SU-DHL-6 (cell line): ENCODE results near the gene ABCA12.

Source experiments
- H2AFZ ChIP-seq: fragments of 200-600 bp; sonication (generic); 2 replicates; pipeline ENCODE4 v1.6.1; 2014; ENCODE audit warnings: low read depth, mild to moderate bottlenecking, moderate library complexity, mixed read lengths, antibody characterized with exemption, low read length; ENCODE audit not compliant: severe bottlenecking
- H3F3A ChIP-seq: fragments of 200-600 bp; shearing (Covaris generic); 2 replicates; pipeline ENCODE4 v1.6.0; 2016; ENCODE audit warnings: antibody characterized with exemption, mild to moderate bottlenecking; ENCODE audit not compliant: insufficient read depth
- H3K27ac ChIP-seq: fragments of 200-600 bp; sonication (generic); 2 replicates; pipeline ENCODE4 v1.5.1; 2016; ENCODE audit warnings: low read depth, mild to moderate bottlenecking, low read length, moderate library complexity, mixed read lengths
- H3K27me3 ChIP-seq: fragments of 200-600 bp; sonication (generic), shearing (Covaris generic); 2 replicates; pipeline ENCODE4 v1.6.0; 2014; ENCODE audit warnings: mild to moderate bottlenecking, low read length
- H3K36me3 ChIP-seq: fragments of 200-600 bp; sonication (generic); 2 replicates; pipeline ENCODE4 v1.6.1; 2014; ENCODE audit warnings: mild to moderate bottlenecking, low read length, mixed read lengths
- H3K4me2 ChIP-seq: fragments of 300-600, 200-600 bp; shearing (Covaris generic), sonication (generic); 2 replicates; pipeline ENCODE4 v1.6.0; 2014; ENCODE audit warnings: low read length, low read depth, mild to moderate bottlenecking; ENCODE audit not compliant: poor library complexity, severe bottlenecking
- H3K4me3 ChIP-seq: fragments of 200-600 bp; sonication (generic); 2 replicates; pipeline ENCODE4 v1.5.1; 2014; ENCODE audit warnings: antibody characterized with exemption, low read length, mild to moderate bottlenecking, mixed read lengths; ENCODE audit not compliant: insufficient read depth, poor library complexity, severe bottlenecking
- H3K79me2 ChIP-seq: fragments of 200-600 bp; sonication (generic); 2 replicates; pipeline ENCODE4 v1.6.1; 2014; ENCODE audit warnings: mild to moderate bottlenecking, low read length, moderate library complexity; ENCODE audit not compliant: insufficient read depth
- H3K9ac ChIP-seq: fragments of 200-600 bp; sonication (generic); 2 replicates; pipeline ENCODE4 v1.7.0; 2014; ENCODE audit warnings: mild to moderate bottlenecking, low read length
- H3K9me2 ChIP-seq: fragments of 200-600 bp; sonication (generic); replicated peaks from 2 replicates; pipeline ENCODE4 v1.6.1; 2014; ENCODE audit warnings: low read length; ENCODE audit not compliant: insufficient read depth
- H3K9me3 ChIP-seq: fragments of 200-600 bp; sonication (generic); 2 replicates; pipeline ENCODE4 v1.6.1; 2014; ENCODE audit warnings: low read length, mixed read lengths; ENCODE audit not compliant: insufficient read depth
- H4K20me1 ChIP-seq: fragments of 200-600 bp; sonication (generic); 2 replicates; pipeline ENCODE4 v1.6.1; 2014; ENCODE audit warnings: low read depth, mild to moderate bottlenecking, antibody characterized with exemption, low read length, moderate library complexity, mixed read lengths
- CTCF ChIP-seq: fragments of 200-600 bp; sonication (generic); IDR thresholded peaks from one replicate; pipeline ENCODE4 v1.5.1; 2017; ENCODE audit warnings: antibody characterized with exemption, mild to moderate bottlenecking, low read length, moderate library complexity; ENCODE audit not compliant: insufficient read depth, poor library complexity, severe bottlenecking
- EZH2phosphoT487 ChIP-seq: fragments of 200-600 bp; sonication (generic), shearing (Covaris generic); conservative IDR thresholded peaks from 2 replicates; pipeline ENCODE4 v1.6.1; 2018; ENCODE audit warnings: mild to moderate bottlenecking, antibody characterized with exemption, low read length, moderate library complexity, mixed read lengths

The ABCA12 gene

GRCh38 chr2:214899751-214900150 is 238.7 kb downstream of the ABCA12 start:
- no peak overlapping the region for H2AFZ ChIP-seq
- H4K20me1 ChIP-seq: no peaks in the 10 kb centered on the region
- H3K27ac ChIP-seq: no peak overlapping the region
- no peaks in the 10 kb centered on the region for H3K36me3 ChIP-seq
- H3K79me2 ChIP-seq: no peaks in the 10 kb centered on the region
- TF ChIP-seq CTCF: no peak
- no peak for TF ChIP-seq EZH2phosphoT487
- no peak overlapping the region for H3K4me2 ChIP-seq
- H3F3A ChIP-seq: no peaks in the 10 kb centered on the region
- no peaks in the 10 kb centered on the region for H3K9me2 ChIP-seq
- no peaks in the 10 kb centered on the region for H3K9me3 ChIP-seq
- no peaks in the 10 kb centered on the region for H3K27me3 ChIP-seq
- H3K4me3 ChIP-seq: no peak overlapping the region
- no peak overlapping the region for H3K9ac ChIP-seq

GRCh38 chr2:214896274-214896673 is 242.2 kb downstream of the ABCA12 start:
- Histone ChIP-seq H3K79me2 (no peaks in the 10 kb centered on the region), H3K36me3 (no peaks in the 10 kb centered on the region), H3K27ac (no peak overlapping the region), H3K4me3 (no peak overlapping the region), H3K4me2 (no peak overlapping the region), H2AFZ (no peak overlapping the region), H3K9ac (no peak overlapping the region), H3F3A (no peaks in the 10 kb centered on the region), H3K27me3 (no peaks in the 10 kb centered on the region), H4K20me1 (no peaks in the 10 kb centered on the region), H3K9me3 (no peaks in the 10 kb centered on the region), H3K9me2 (no peaks in the 10 kb centered on the region)
- TF ChIP-seq EZH2phosphoT487: no peak
- TF ChIP-seq CTCF: no peak

- Histone ChIP-seq H3K4me2 (no peak overlapping the region), H3K4me3 (no peak overlapping the region), H3K9me3 (no peaks in the 10 kb centered on the region), H2AFZ (no peak overlapping the region), H3K9me2 (no peaks in the 10 kb centered on the region), H3K79me2 (no peaks in the 10 kb centered on the region), H3K9ac (no peak overlapping the region), H3K36me3 (no peaks in the 10 kb centered on the region), H3K27me3 (no peaks in the 10 kb centered on the region), H3F3A (no peaks in the 10 kb centered on the region), H4K20me1 (no peaks in the 10 kb centered on the region), H3K27ac (no peak overlapping the region)
- TF ChIP-seq CTCF (no peak), EZH2phosphoT487 (no peak)
Measured at GRCh38 chr2:214895469-214895868, 243.0 kb downstream of the ABCA12 start.

DNA sequence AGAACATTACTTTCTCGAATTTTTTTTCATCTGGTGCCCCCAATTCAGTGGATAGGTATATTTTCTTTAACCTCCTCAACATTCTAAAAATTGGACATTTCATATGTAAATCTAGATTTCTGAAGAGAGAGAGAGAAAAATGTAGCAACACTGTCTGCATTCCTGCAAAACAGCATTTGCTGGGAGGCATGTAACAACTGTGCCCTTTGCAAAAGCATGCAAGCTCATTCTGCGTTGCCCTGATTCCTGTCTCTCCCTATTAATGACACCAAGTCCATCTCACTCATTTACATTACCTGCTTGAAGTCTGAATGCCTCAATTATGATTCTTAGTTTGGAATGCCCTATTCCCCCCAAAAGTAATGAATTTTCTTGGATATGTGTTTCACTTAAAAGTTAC is 249.1 kb downstream of the ABCA12 start:
- Histone ChIP-seq H3K9me2 (no peaks in the 10 kb centered on the region), H3K79me2 (no peaks in the 10 kb centered on the region), H3K4me2 (no peak overlapping the region), H3K4me3 (no peak overlapping the region), H3K27me3 (no peaks in the 10 kb centered on the region), H3K27ac (no peak overlapping the region), H4K20me1 (no peaks in the 10 kb centered on the region), H3F3A (no peaks in the 10 kb centered on the region), H3K9me3 (no peaks in the 10 kb centered on the region), H3K9ac (no peak overlapping the region), H3K36me3 (no peaks in the 10 kb centered on the region), H2AFZ (no peak overlapping the region)
- TF ChIP-seq CTCF (no peak), EZH2phosphoT487 (no peak)
